ENCODE results near the gene ZBTB48.
"Not testable (repeated sequence)": the region's sequence is repeated elsewhere in the genome, so short reads cannot be mapped to it uniquely, and the experiment has no call there.

The ZBTB48 gene

DNA sequence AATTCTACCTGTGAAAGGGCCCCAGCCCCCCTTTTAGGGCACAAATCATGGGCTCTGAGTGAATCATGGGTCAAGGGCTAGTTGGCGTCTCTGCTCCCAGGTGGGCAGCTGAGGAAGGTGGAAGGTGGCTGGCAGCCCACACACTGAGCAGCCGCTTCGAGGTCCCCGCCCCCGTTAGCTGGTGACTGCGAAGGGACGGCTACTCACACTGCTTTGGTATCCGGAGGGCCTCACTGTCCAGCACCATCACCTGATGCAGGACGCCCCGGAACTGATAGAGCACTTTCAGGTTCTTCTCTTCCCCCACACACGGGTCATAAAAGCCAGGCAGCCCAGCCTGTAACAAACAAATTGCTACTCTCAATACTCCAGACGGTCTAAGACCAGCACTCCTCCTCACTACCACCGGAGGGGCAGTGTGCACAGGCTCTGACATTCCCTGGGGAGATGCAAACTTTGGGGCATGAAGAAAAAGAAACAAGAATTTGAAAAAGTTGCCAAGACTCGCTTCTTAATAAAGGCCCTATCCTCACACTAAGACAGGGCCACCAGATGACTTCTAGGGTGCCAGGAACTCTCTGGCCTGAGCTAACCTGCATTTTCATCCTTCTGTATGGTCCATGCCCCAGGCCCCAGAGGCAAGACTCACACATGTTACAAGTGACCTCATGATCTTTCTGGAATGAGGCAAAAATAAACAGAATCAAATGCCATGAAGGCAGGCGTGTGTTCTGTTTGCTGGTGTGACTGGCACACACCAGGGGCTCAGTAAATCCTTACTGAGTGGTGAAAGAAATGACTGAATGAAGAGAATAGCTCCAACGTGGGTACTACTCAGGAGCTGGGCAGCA is 56.3 kb downstream of the ZBTB48 start:
- DNase-seq, result no peak

DNA sequence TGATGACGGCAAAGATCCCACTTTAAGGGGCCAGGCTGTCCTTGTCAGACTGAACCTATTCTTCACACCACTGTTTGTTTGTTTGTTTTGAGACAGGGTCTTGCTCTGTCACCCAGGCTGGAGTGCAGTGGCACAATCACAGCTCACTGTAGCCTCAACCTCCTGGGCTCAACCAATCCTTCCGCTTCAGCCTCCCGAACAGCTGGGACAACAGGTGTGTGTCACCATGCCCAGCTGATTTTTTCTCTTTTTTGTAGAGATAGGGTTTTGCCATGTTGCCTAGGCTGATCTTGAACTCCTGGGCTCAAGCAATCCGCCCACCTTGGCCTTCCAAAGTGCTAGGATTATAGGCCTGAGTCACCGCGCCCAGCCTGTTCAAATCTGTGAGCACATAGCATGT is 57.0 kb downstream of the ZBTB48 start:
- not testable (repeated sequence) for DNase-seq

DNA sequence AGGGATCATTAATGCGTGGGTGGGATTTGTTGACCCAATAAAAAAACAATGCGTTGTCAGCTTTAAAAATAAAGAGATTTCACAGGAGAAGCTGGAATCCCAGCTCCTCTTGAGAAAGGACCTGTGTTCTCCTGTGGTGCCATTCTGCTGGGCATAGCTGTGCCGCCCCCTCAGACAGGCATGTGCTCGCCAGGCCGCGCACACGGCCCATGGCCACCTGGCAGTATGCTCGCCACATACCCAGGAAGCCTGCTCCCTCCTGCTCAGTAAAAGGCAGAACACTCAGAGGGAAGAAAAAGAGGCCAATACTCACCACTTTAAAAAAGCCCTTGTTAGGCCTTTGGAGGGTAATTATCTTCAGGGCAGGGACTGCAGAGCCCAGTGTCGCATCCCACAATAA is 58.0 kb downstream of the ZBTB48 start:
- no peak for DNase-seq

DNA sequence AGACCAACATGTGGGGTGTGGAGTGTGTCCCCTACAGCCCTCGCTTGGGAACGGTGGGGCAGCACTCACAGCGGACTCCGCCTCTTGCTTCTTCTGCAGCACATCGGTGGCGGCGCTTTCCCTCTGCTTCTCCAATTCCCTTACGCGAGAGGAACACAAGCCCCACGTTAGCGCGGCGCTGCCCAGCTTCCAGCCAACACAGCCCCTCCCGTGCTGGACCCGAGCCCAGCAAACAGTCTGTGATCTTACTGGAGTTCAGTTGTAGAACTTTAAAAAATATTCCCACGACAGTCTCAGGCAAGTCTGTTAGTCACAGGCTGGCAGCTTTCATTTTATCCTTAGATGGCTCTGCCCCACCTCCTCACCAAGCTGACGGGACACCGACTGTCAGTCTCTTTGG is 58.4 kb downstream of the ZBTB48 start:
- no peak for DNase-seq

Data from eye (tissue), 1 donor.